SK-N-MC (cell line): ENCODE measurements around the gene TRAPPC8.

Experiments used
- EZH2 ChIP-seq: fragments of 200-600 bp; sonication (generic); IDR thresholded peaks from one replicate; pipeline ENCODE4 v1.6.1; 2017; ENCODE audit warnings: antibody characterized with exemption
- FOXP2 ChIP-seq: optimal IDR thresholded peaks from 2 replicates; pipeline ENCODE3; 2011; ENCODE audit warnings: mild to moderate bottlenecking, moderate library complexity; ENCODE audit not compliant: insufficient read depth; ENCODE audit errors: extremely low read length, control extremely low read depth
- POLR2AphosphoS5 ChIP-seq: IDR thresholded peaks from 2 replicates; pipeline ENCODE4 v1.6.1; 2012; ENCODE audit warnings: mild to moderate bottlenecking, low read depth, low read length, borderline replicate concordance

DNA sequence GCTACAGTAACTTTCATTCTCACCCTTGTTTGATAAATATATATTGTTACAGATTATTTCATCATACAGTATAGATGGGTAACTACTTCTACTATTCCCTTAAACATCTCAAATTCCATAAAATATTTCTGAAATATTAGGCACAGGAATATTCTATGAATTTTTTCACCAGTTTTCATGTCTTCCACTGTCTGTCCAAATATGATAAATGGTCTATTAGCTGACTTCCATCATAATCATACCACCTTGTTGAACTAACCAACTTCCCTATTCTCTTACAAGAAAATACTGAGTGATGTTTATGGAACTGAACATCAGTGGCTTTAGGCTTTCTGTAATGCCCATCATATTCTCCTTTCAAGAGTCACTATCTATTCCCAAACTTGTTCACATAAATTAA is 82.4 kb downstream of the TRAPPC8 start:
- TF ChIP-seq POLR2AphosphoS5 (no peak), EZH2 (no peak), FOXP2 (no peak)
